Stomach (tissue), 9 donors: ENCODE measurements around the gene LRRC8A. TPM values are rescaled to one million over a fixed set of nuclear protein-coding genes. Genes with fewer than 3 reads are reported as not detected.
A peak's percentile ranks its signal among the peaks of the same experiment; 100 is the strongest.

Experiments used
- DNase-seq, 2 donors: peaks; one replicate each; pipeline versions ENCODE4 v3.0.0 to v3.0.0-alpha.2; 2013 to 2019
- H3K27ac ChIP-seq, 5 donors: fragments of 200-600 bp in 4 of 5; sonication (generic) in 4 of 5; one replicate each; pipeline ENCODE4 v1.5.1; 2013 to 2019; ENCODE audit warnings: mild to moderate bottlenecking in 1 of 5, moderate library complexity in 1 of 5
- H3K27me3 ChIP-seq, 3 donors: fragments of 200-600 bp; sonication (generic); one replicate each; pipeline ENCODE4 v1.5.1; 2017 to 2019; ENCODE audit warnings: mixed run types in 1 of 3
- H3K36me3 ChIP-seq, 4 donors: fragments of 200-600 bp; sonication (generic); 1 replicate in 3 of 4; 2 replicates in 1 of 4; pipeline ENCODE4 v1.5.1; 2016 to 2019
- H3K4me1 ChIP-seq, 4 donors: fragments of 200-600 bp; sonication (generic); one replicate each; pipeline ENCODE4 v1.5.1; 2016 to 2019
- H3K4me3 ChIP-seq, 4 donors: fragments of 200-600 bp; sonication (generic) in 3 of 4; one replicate each; pipeline ENCODE4 v1.5.1; 2016 to 2019; ENCODE audit warnings: mild to moderate bottlenecking in 1 of 4
- H3K9me3 ChIP-seq, 4 donors: fragments of 200-600 bp; sonication (generic); one replicate each; pipeline ENCODE4 v1.5.1; 2016 to 2019
- CTCF ChIP-seq, 7 experiments: fragments of 450-650 bp in 4 of 7; fragments of 200-600 bp in 3 of 7; sonication (generic) in 3 of 7; IDR thresholded peaks; one replicate each; pipeline ENCODE4 v1.5.1; 2016 to 2019; ENCODE audit warnings: antibody characterized with exemption in 7 of 7, control low read depth in 2 of 7, mild to moderate bottlenecking in 1 of 7
- EP300 ChIP-seq: sonication (generic); formaldehyde crosslinking; IDR thresholded peaks from one replicate; pipeline ENCODE4 v1.6.1; 2017; ENCODE audit warnings: antibody characterized with exemption
- POLR2A ChIP-seq, 4 donors: fragments of 450-650 bp; IDR thresholded peaks; one replicate each; pipeline ENCODE4 v1.6.1; 2016; ENCODE audit warnings: antibody characterized with exemption in 4 of 4, control low read depth in 2 of 4, mild to moderate bottlenecking in 1 of 4, moderate library complexity in 1 of 4
- POLR2AphosphoS5 ChIP-seq, 3 donors: sonication (generic); formaldehyde crosslinking; IDR thresholded peaks; one replicate each; pipeline ENCODE4 v1.6.1; 2016; ENCODE audit warnings: antibody characterized with exemption in 3 of 3
- WGBS, 5 donors: extraction: QIAGEN DNeasy Blood & Tissue Kit in 3 of 5; methylation state at CpG; one replicate each; pipeline versions ENCODE4 v1.1.5 to v1.1.7; 2013 to 2018; 5-methylcytosine and 5-hydroxymethylcytosine counted together
- intact Hi-C: fragments of 100-400 bp; cut with DNase I; formaldehyde crosslinking; loops from one replicate; pipeline ENCODE4 v1.15.1; 2023; ENCODE audit warnings: low total_unique reads
- polyA plus RNA-seq, 3 donors: library from polyadenylated mRNA; stranded (reverse); fragments of 200-250 nt; gene quantifications; one replicate each; pipeline ENCODE4 v1.2.3, GENCODE V29; 2013
- total RNA-seq, 5 donors: library from RNA; depleted of rRNA; stranded (reverse); fragments of >200 nt; gene quantifications; one replicate each; pipeline versions ENCODE4 v1.1.0 to v1.2.3, GENCODE V29; 2014 to 2016
- donor health status: healthy with polysubstance abuse.
- donor health status: Bipolar disorder and iron deficiency.
- donor health status: healthy.

Gene LRRC8A
- total and polyA plus RNA-seq, 8 donors: 11.2 to 63.7 (median 21.2) TPM

DNA sequence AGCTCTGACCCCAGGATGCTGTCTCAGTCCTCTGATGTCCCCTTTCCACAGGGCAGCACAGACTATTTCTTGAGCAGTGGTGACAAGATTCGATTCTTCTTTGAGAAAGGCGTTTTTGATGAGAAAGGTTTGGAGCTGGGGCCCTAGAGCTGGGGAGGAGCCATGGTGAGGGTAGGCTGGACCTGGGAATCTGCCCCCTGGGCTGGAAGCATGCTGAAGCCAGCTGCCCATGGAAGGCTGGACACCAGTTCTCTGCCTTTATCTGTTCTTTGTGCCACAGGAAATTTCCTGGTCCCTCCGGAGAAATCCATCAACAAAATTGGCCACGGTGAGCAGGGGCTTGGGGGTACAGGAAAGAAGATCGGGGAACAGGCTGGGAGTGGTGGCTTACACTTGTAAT is 51.8 kb downstream of the LRRC8A start:
- Histone ChIP-seq H3K27me3 (no peaks in the 10 kb centered on the region), H3K36me3 (peaks cover 0 to 45% (median 21%) of the 10 kb centered on the region in 4 donors), H3K9me3 (no peaks in the 10 kb centered on the region), H3K4me1 (peaks cover 0 to under 1% (median 0%) of the 10 kb centered on the region in 4 donors), H3K27ac (no peak overlapping the region), H3K4me3 (no peak overlapping the region)
- TF ChIP-seq CTCF (IDR thresholded peaks at IDR 0.05): no peak
- no peak for TF ChIP-seq POLR2A (IDR thresholded peaks at IDR 0.05)
- TF ChIP-seq POLR2AphosphoS5 (IDR thresholded peaks at IDR 0.05): no peak
- no peak for TF ChIP-seq EP300
- 82 to 97% (median 91%) methylated on average over 3 to 5 of the region's 5 CpGs for WGBS, 5 donors
- intact Hi-C loops: no loop called here
- no peak for DNase-seq

- Histone ChIP-seq H3K27ac (no peak overlapping the region), H3K27me3 (no peaks in the 10 kb centered on the region), H3K4me3 (no peak overlapping the region), H3K9me3 (no peaks in the 10 kb centered on the region), H3K4me1 (peaks cover 0 to 10% (median 3%) of the 10 kb centered on the region in 4 donors), H3K36me3 (peaks cover 0 to 60% (median 24%) of the 10 kb centered on the region in 4 donors)
- no peak for DNase-seq
- WGBS, 5 donors: 84 to 96% (median 90%) methylated on average over 11 of the region's 11 CpGs
- TF ChIP-seq CTCF (IDR thresholded peaks at IDR 0.05) (no peak), POLR2A (IDR thresholded peaks at IDR 0.05) (no peak), EP300 (no peak)
- intact Hi-C loops: no loop called here
Observed at GRCh38 chr9:128936171-128936865, 54.4 kb downstream of the LRRC8A start.

- WGBS, 5 donors: 86 to 95% (median 93%) methylated on average over 7 to 9 of the region's 9 CpGs
- no peak overlapping the region for H3K4me3 ChIP-seq
- no peaks in the 10 kb centered on the region for H3K27me3 ChIP-seq
- no peak overlapping the region for H3K27ac ChIP-seq
- H3K4me1 ChIP-seq: peaks cover 0 to 13% (median 5%) of the 10 kb centered on the region in 4 donors
- intact Hi-C loops: no loop called here
- peaks cover 0 to 69% (median 31%) of the 10 kb centered on the region in 4 donors for H3K36me3 ChIP-seq
- no peaks in the 10 kb centered on the region for H3K9me3 ChIP-seq
- DNase-seq: no peak
- TF ChIP-seq POLR2AphosphoS5 (IDR thresholded peaks at IDR 0.05): no peak
- no peak for TF ChIP-seq EP300
- TF ChIP-seq CTCF (IDR thresholded peaks at IDR 0.05): no peak
- TF ChIP-seq POLR2A (IDR thresholded peaks at IDR 0.05): no peak
Observed at GRCh38 chr9:128937310-128938165, 55.6 kb downstream of the LRRC8A start.

DNA sequence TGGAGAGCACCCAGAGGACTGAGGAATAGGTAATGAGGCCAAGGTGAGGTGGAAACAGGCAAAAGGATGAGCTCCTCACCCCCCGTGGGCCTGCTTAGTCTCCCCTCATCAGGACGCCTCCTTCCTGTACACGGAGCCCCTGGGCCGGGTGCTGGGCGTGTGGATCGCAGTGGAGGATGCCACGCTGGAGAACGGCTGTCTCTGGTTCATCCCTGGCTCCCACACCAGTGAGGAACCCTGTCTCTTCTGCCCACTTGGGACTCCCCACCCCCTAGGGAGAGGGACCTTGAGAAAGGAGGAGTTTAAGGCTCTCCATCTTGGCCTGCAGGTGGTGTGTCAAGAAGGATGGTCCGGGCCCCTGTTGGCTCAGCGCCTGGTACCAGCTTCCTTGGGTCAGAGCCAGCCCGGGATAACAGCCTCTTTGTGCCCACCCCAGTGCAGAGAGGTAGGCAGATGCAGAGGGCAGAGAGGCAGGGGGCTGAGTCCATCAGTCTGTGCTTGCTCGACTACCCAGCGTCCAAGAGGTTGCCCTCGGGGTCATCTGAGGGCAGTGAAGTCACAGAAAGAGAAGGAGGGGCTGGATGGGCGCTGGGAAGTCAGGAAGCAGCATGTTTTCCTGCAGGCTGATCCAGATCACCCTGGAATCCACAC is 58.5 kb downstream of the LRRC8A start:
- Histone ChIP-seq H3K4me1 (peaks cover 0 to 29% (median 13%) of the 10 kb centered on the region in 4 donors), H3K4me3 (no peak overlapping the region), H3K9me3 (no peaks in the 10 kb centered on the region), H3K27ac (peak overlapping the region in 2 of 5 donors; percentile 12 to 18), H3K36me3 (peaks cover 0 to 76% (median 31%) of the 10 kb centered on the region in 4 donors), H3K27me3 (no peaks in the 10 kb centered on the region)
- TF ChIP-seq EP300: no peak
- TF ChIP-seq POLR2AphosphoS5 (IDR thresholded peaks at IDR 0.05): no peak
- TF ChIP-seq CTCF (IDR thresholded peaks at IDR 0.05): no peak
- no peak for TF ChIP-seq POLR2A (IDR thresholded peaks at IDR 0.05)
- WGBS, 5 donors: 63 to 76% (median 71%) methylated on average over 14 to 15 of the region's 15 CpGs
- intact Hi-C loops: no loop called here
- no peak for DNase-seq
